ENCODE data around the gene FHOD1.
A peak's percentile ranks its signal among the peaks of the same experiment; 100 is the strongest.

Gene FHOD1

DNA sequence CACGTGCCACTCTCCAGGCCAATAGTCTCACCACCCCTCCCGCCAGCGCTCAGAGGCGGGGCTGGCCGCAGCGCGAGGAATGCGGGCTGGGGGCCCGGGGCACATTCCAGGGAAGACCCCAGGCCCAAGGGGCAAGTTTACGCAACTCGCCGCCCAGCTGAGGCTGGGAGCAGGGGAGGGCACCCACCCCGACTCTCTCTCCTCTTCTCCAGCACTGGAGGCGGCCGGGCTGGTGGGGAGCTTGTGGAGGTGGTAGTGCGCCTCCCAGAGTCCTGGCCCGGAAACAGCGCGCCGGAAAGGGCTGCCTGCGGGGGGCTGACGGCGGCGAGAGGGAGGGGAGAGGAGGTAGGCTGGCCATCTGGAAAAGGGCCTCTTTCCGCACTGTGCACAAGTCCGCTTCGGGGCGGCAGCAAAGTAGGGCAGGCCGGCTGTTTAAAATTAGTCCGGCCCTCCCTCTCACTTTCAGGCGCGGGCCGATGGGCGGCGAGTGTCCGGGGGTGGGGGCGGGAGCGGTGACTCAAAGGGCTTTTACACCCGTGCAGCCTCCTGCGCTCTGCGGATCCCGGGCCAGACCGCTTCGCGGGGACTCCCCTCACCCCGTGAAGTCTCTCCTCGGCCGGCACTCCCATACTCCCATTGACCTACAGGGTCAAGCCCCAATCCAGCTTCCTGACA, 1.1 kb downstream of the FHOD1 start (continued):
- TF ChIP-seq, protein P1, sequence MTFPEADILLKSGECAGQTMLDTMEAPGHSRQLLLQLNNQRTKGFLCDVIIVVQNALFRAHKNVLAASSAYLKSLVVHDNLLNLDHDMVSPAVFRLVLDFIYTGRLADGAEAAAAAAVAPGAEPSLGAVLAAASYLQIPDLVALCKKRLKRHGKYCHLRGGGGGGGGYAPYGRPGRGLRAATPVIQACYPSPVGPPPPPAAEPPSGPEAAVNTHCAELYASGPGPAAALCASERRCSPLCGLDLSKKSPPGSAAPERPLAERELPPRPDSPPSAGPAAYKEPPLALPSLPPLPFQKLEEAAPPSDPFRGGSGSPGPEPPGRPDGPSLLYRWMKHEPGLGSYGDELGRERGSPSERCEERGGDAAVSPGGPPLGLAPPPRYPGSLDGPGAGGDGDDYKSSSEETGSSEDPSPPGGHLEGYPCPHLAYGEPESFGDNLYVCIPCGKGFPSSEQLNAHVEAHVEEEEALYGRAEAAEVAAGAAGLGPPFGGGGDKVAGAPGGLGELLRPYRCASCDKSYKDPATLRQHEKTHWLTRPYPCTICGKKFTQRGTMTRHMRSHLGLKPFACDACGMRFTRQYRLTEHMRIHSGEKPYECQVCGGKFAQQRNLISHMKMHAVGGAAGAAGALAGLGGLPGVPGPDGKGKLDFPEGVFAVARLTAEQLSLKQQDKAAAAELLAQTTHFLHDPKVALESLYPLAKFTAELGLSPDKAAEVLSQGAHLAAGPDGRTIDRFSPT (tag by site-specific recombination; IDR thresholded peaks at IDR 0.05): 0 out of 2 replicates have a peak, but pooled peaks have one; percentile 22
- TF ChIP-seq BCL11A (tag by site-specific recombination; IDR thresholded peaks at IDR 0.05; ENCODE audit: low read depth) (peak; percentile 74), ZNF416 (tag by site-specific recombination; IDR thresholded peaks at IDR 0.05) (no peak), ZNF785 (tag by site-specific recombination; IDR thresholded peaks at IDR 0.05) (no peak), ZNF654 (tag by site-specific recombination; IDR thresholded peaks at IDR 0.05; ENCODE audit: low read depth) (no peak), KLF1 (tag by site-specific recombination; IDR thresholded peaks at IDR 0.05) (peak; percentile 65; the same call in 1 of the 2 replicates), ZNF423 (tag by site-specific recombination; IDR thresholded peaks at IDR 0.05) (no peak), ZNF157 (tag by site-specific recombination; IDR thresholded peaks at IDR 0.05) (no peak), ZNF140 (tag by site-specific recombination; IDR thresholded peaks at IDR 0.05) (no peak), ZBTB20 (tag by site-specific recombination; IDR thresholded peaks at IDR 0.05) (peak; percentile 85), ZNF658 (tag by site-specific recombination; IDR thresholded peaks at IDR 0.05) (no peak), EGR2 (tag by site-specific recombination; IDR thresholded peaks at IDR 0.05; ENCODE audit: low read depth) (peak; percentile 86), MZF1 (tag by site-specific recombination; IDR thresholded peaks at IDR 0.05; ENCODE audit: borderline replicate concordance) (0 out of 2 replicates have a peak, but pooled peaks have one; percentile 18), ZSCAN18 (tag by site-specific recombination; IDR thresholded peaks at IDR 0.05) (0 out of 2 replicates have a peak, but pooled peaks have one; percentile 11), SP2 (tag by site-specific recombination; IDR thresholded peaks at IDR 0.05) (peak; percentile 83), ZNF776 (tag by site-specific recombination; IDR thresholded peaks at IDR 0.05; ENCODE audit: borderline replicate concordance) (no peak), ZNF548 (tag by site-specific recombination; IDR thresholded peaks at IDR 0.05) (no peak), PRDM1 (tag by site-specific recombination; IDR thresholded peaks at IDR 0.05) (0 out of 2 replicates have a peak, but pooled peaks have one; percentile 38), ZNF366 (tag by site-specific recombination; conservative IDR thresholded peaks at IDR 0.05) (peak; percentile 48; the same call in 1 of the 2 replicates), YY1 (tag by site-specific recombination; IDR thresholded peaks at IDR 0.05) (no peak), ZBTB7A (tag by site-specific recombination; IDR thresholded peaks at IDR 0.05; ENCODE audit: low read depth) (peak; percentile 93), ZNF266 (tag by site-specific recombination; IDR thresholded peaks at IDR 0.05; ENCODE audit: low read depth) (no peak), ZNF692 (tag by site-specific recombination; IDR thresholded peaks at IDR 0.05) (peak; percentile 65; the same call in 1 of the 2 replicates), ZNF26 (tag by site-specific recombination; IDR thresholded peaks at IDR 0.05) (no peak), ZEB2 (tag by site-specific recombination; IDR thresholded peaks at IDR 0.05) (peak; percentile 75; the same call in 1 of the 2 replicates), ZNF76 (tag by site-specific recombination; IDR thresholded peaks at IDR 0.05; ENCODE audit: borderline replicate concordance, low read depth) (peak; percentile 25), ZNF560 (tag by site-specific recombination; IDR thresholded peaks at IDR 0.05; ENCODE audit: borderline replicate concordance) (no peak), ZBTB26 (tag by site-specific recombination; optimal IDR thresholded peaks at IDR 0.05) (peak; percentile 44)
- TF ChIP-seq, protein P2, sequence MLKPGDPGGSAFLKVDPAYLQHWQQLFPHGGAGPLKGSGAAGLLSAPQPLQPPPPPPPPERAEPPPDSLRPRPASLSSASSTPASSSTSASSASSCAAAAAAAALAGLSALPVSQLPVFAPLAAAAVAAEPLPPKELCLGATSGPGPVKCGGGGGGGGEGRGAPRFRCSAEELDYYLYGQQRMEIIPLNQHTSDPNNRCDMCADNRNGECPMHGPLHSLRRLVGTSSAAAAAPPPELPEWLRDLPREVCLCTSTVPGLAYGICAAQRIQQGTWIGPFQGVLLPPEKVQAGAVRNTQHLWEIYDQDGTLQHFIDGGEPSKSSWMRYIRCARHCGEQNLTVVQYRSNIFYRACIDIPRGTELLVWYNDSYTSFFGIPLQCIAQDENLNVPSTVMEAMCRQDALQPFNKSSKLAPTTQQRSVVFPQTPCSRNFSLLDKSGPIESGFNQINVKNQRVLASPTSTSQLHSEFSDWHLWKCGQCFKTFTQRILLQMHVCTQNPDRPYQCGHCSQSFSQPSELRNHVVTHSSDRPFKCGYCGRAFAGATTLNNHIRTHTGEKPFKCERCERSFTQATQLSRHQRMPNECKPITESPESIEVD (tag by site-specific recombination; IDR thresholded peaks at IDR 0.05): no peak

Data from HEK293 (cell line).